Activated CD4-positive, alpha-beta memory T cell treated with anti-CD3 and anti-CD28 coated beads, Interleukin-2, amount 10 ng/mL, durations not matched to agents 7 days and 5 days (primary cell): ENCODE measurements around the gene ITPRID2. TPM values are rescaled to one million over a fixed set of nuclear protein-coding genes. Genes with fewer than 3 reads are reported as not detected.

Experiments
- CTCF ChIA-PET: fragments of 350-600 bp; sonication (Branson Sonifier 250); formaldehyde crosslinking; loops from one replicate; lab custom pipeline; 2021; ENCODE audit warnings: antibody characterized with exemption, inconsistent platforms; lab: Charles Lee
- POLR2A ChIA-PET: fragments of 350-600 bp; sonication (Branson Sonifier 250); formaldehyde crosslinking; loops from one replicate; lab custom pipeline; 2021; ENCODE audit warnings: antibody characterized with exemption; lab: Charles Lee
- DNase-seq: peaks from one replicate; pipeline ENCODE4 v3.0.0-alpha.2; 2020
- H3K27ac Mint-ChIP-seq: one replicate; pipeline ENCODE4 v1.8.0; 2021; ENCODE audit warnings: mild to moderate bottlenecking, mixed read lengths
- H3K27me3 Mint-ChIP-seq: one replicate; pipeline ENCODE4 v1.8.0; 2021; ENCODE audit warnings: mixed read lengths
- H3K36me3 Mint-ChIP-seq: one replicate; pipeline ENCODE4 v1.8.0; 2021; ENCODE audit warnings: low read depth, mixed read lengths
- H3K4me1 Mint-ChIP-seq: one replicate; pipeline ENCODE4 v1.8.0; 2021; ENCODE audit warnings: mixed read lengths
- H3K4me3 Mint-ChIP-seq: one replicate; pipeline ENCODE4 v1.8.0; 2021; ENCODE audit warnings: mild to moderate bottlenecking, mixed read lengths
- H3K9me3 Mint-ChIP-seq: one replicate; pipeline ENCODE4 v1.8.0; 2021; ENCODE audit warnings: mixed read lengths
- total RNA-seq, 2 experiments: library from RNA; stranded (reverse); gene quantifications; one replicate each; pipeline ENCODE4 v1.2.3, GENCODE V29; 2021

ITPRID2 gene
- total RNA-seq = 10 to 100 TPM; 53.0 to 53.2 TPM

- Mint-ChIP-seq H3K4me3 (peak within 1 kb of the TSS; percentile 91), H3K27ac (peak within 1 kb of the TSS; percentile 82), H3K27me3 (peaks cover 29% of the 10 kb centered on the region), H3K4me1 (peaks cover 31% of the 10 kb centered on the region), H3K36me3 (peaks cover 19% of the 10 kb centered on the region), H3K9me3 (no peaks in the 10 kb centered on the region)
- DNase-seq = peak; percentile 76
- ChIA-PET POLR2A (interaction anchor here (0.9 to 2.1 kb wide), 8 partner anchors 8 to 910 kb away, joined by 3 to 8 read pairs (median 4); partner anchors contain the start of gene UBE2E3), CTCF (interaction anchor here (0.5 to 4.1 kb wide), 4 partner anchors 13 to 552 kb away, joined by 3 to 29 read pairs (median 6); no protein-coding TSS in a partner anchor)
These were observed at the start of gene ITPRID2 for GRCh38 chr2:181891258-181891965. Gene ITPRID2, plus strand, starts transcription at chr2:181891730. Its CDS starts 337 bp downstream, at chr2:181892067.

- POLR2A ChIA-PET = no interaction called here
- CTCF ChIA-PET = no interaction called here
- H3K36me3 Mint-ChIP-seq = no peaks in the 10 kb centered on the region
These were observed 46.8 kb upstream of the ITPRID2 start for GRCh38 chr2:181844551-181845290.

GRCh38 chr2:181846399-181847197, 44.9 kb upstream of the ITPRID2 start:
- DNase-seq = no peak
- Mint-ChIP-seq H3K9me3 (no peaks in the 10 kb centered on the region), H3K27me3 (peaks cover 26% of the 10 kb centered on the region), H3K36me3 (no peaks in the 10 kb centered on the region), H3K27ac (no peak overlapping the region), H3K4me3 (no peak overlapping the region), H3K4me1 (peaks cover 5% of the 10 kb centered on the region)
- POLR2A ChIA-PET = no interaction called here
- CTCF ChIA-PET = no interaction called here

More at GRCh38 chr2:181844551-181845290, 46.8 kb upstream of the ITPRID2 start:
- Mint-ChIP-seq H3K27me3 (peaks cover 27% of the 10 kb centered on the region), H3K4me1 (peaks cover 5% of the 10 kb centered on the region), H3K27ac (no peak overlapping the region), H3K4me3 (no peak overlapping the region), H3K9me3 (no peaks in the 10 kb centered on the region)
- DNase-seq = no peak

GRCh38 chr2:181847198-181847556, 44.4 kb upstream of the ITPRID2 start:
- ChIA-PET CTCF (no interaction called here), POLR2A (no interaction called here)
- DNase-seq = no peak
- no peak overlapping the region for H3K27ac Mint-ChIP-seq
- peaks cover 22% of the 10 kb centered on the region for H3K27me3 Mint-ChIP-seq
- no peaks in the 10 kb centered on the region for H3K36me3 Mint-ChIP-seq
- peaks cover 5% of the 10 kb centered on the region for H3K4me1 Mint-ChIP-seq
- H3K4me3 Mint-ChIP-seq = no peak overlapping the region
- no peaks in the 10 kb centered on the region for H3K9me3 Mint-ChIP-seq

GRCh38 chr2:181847702-181848101, 43.8 kb upstream of the ITPRID2 start:
- no peak for DNase-seq
- H3K27ac Mint-ChIP-seq = no peak overlapping the region
- ChIA-PET POLR2A (no interaction called here), CTCF (no interaction called here)
- no peaks in the 10 kb centered on the region for H3K36me3 Mint-ChIP-seq
- no peak overlapping the region for H3K4me3 Mint-ChIP-seq
- no peaks in the 10 kb centered on the region for H3K9me3 Mint-ChIP-seq
- peaks cover 5% of the 10 kb centered on the region for H3K4me1 Mint-ChIP-seq
- H3K27me3 Mint-ChIP-seq = peaks cover 22% of the 10 kb centered on the region

- Mint-ChIP-seq H3K4me3 (no peak overlapping the region), H3K36me3 (no peaks in the 10 kb centered on the region), H3K27me3 (peaks cover 18% of the 10 kb centered on the region), H3K9me3 (no peaks in the 10 kb centered on the region), H3K4me1 (peaks cover 5% of the 10 kb centered on the region), H3K27ac (no peak overlapping the region)
- no peak for DNase-seq
- CTCF ChIA-PET = no interaction called here
- POLR2A ChIA-PET = interaction anchor here (0.9 kb wide), 1 partner anchor 42 kb away, joined by 3 read pairs; no protein-coding TSS in a partner anchor
These were observed 43.2 kb upstream of the ITPRID2 start for GRCh38 chr2:181848261-181848886.

- no peaks in the 10 kb centered on the region for H3K36me3 Mint-ChIP-seq
- CTCF ChIA-PET = no interaction called here
- H3K4me1 Mint-ChIP-seq = peaks cover 5% of the 10 kb centered on the region
- H3K27me3 Mint-ChIP-seq = peaks cover 16% of the 10 kb centered on the region
- H3K4me3 Mint-ChIP-seq = no peak overlapping the region
- POLR2A ChIA-PET = interaction anchor here (0.9 kb wide), 1 partner anchor 41 kb away, joined by 3 read pairs; no protein-coding TSS in a partner anchor
- H3K9me3 Mint-ChIP-seq = no peaks in the 10 kb centered on the region
- no peak for DNase-seq
- no peak overlapping the region for H3K27ac Mint-ChIP-seq
These were observed 41.9 kb upstream of the ITPRID2 start for GRCh38 chr2:181849601-181850000.

GRCh38 chr2:181850936-181851560, 40.5 kb upstream of the ITPRID2 start:
- ChIA-PET POLR2A (no interaction called here), CTCF (interaction anchor here (1.1 kb wide), 1 partner anchor 108 kb away, joined by 4 read pairs; no protein-coding TSS in a partner anchor)
- Mint-ChIP-seq H3K4me1 (peaks cover 5% of the 10 kb centered on the region), H3K36me3 (no peaks in the 10 kb centered on the region), H3K9me3 (no peaks in the 10 kb centered on the region), H3K27ac (no peak overlapping the region), H3K27me3 (peaks cover 16% of the 10 kb centered on the region), H3K4me3 (no peak overlapping the region)
- no peak for DNase-seq

- no peaks in the 10 kb centered on the region for H3K9me3 Mint-ChIP-seq
- H3K4me3 Mint-ChIP-seq = no peak overlapping the region
- ChIA-PET POLR2A (no interaction called here), CTCF (no interaction called here)
- DNase-seq = no peak
- peaks cover 19% of the 10 kb centered on the region for H3K27me3 Mint-ChIP-seq
- no peaks in the 10 kb centered on the region for H3K36me3 Mint-ChIP-seq
- peaks cover 5% of the 10 kb centered on the region for H3K4me1 Mint-ChIP-seq
- no peak overlapping the region for H3K27ac Mint-ChIP-seq
These were observed 39.8 kb upstream of the ITPRID2 start for GRCh38 chr2:181851726-181852125.

GRCh38 chr2:181853696-181854095, 37.8 kb upstream of the ITPRID2 start:
- Mint-ChIP-seq H3K27me3 (peaks cover 22% of the 10 kb centered on the region), H3K4me3 (no peak overlapping the region), H3K36me3 (no peaks in the 10 kb centered on the region), H3K9me3 (no peaks in the 10 kb centered on the region), H3K27ac (no peak overlapping the region), H3K4me1 (no peaks in the 10 kb centered on the region)
- CTCF ChIA-PET = no interaction called here
- no peak for DNase-seq
- POLR2A ChIA-PET = no interaction called here

- Mint-ChIP-seq H3K27me3 (peaks cover 18% of the 10 kb centered on the region), H3K4me3 (no peak overlapping the region), H3K27ac (no peak overlapping the region), H3K4me1 (no peaks in the 10 kb centered on the region), H3K36me3 (no peaks in the 10 kb centered on the region), H3K9me3 (no peaks in the 10 kb centered on the region)
- POLR2A ChIA-PET = no interaction called here
- DNase-seq = no peak
- CTCF ChIA-PET = no interaction called here
These were observed 34.0 kb upstream of the ITPRID2 start for GRCh38 chr2:181857483-181857882.

GRCh38 chr2:181858600-181858999, 32.9 kb upstream of the ITPRID2 start:
- H3K9me3 Mint-ChIP-seq = no peaks in the 10 kb centered on the region
- H3K4me1 Mint-ChIP-seq = no peaks in the 10 kb centered on the region
- no peak overlapping the region for H3K4me3 Mint-ChIP-seq
- no peaks in the 10 kb centered on the region for H3K36me3 Mint-ChIP-seq
- no peak overlapping the region for H3K27ac Mint-ChIP-seq
- ChIA-PET CTCF (no interaction called here), POLR2A (no interaction called here)
- peaks cover 17% of the 10 kb centered on the region for H3K27me3 Mint-ChIP-seq
- no peak for DNase-seq
